ENCODE results near the gene CCDC15.

DNA sequence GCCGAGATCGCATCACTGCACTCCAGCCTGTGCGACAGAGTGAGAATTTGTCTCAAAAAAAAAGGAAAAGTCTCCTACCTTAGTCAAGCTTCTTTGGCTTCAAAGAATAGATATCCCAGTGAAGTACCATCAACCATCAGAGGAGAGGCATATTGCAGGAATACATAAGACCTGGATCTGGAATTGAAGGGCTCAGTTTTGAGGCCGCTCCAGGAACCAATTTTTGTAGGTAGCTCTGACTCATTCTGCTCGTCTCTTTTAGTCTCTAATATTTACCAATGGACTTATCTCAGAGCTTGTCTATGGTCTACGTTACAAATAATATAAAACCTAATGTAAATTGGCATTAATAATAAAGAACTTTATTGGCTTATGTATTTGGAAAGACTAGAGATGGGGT, 8.2 kb upstream of the CCDC15 start:
- TF ChIP-seq, protein P1, sequence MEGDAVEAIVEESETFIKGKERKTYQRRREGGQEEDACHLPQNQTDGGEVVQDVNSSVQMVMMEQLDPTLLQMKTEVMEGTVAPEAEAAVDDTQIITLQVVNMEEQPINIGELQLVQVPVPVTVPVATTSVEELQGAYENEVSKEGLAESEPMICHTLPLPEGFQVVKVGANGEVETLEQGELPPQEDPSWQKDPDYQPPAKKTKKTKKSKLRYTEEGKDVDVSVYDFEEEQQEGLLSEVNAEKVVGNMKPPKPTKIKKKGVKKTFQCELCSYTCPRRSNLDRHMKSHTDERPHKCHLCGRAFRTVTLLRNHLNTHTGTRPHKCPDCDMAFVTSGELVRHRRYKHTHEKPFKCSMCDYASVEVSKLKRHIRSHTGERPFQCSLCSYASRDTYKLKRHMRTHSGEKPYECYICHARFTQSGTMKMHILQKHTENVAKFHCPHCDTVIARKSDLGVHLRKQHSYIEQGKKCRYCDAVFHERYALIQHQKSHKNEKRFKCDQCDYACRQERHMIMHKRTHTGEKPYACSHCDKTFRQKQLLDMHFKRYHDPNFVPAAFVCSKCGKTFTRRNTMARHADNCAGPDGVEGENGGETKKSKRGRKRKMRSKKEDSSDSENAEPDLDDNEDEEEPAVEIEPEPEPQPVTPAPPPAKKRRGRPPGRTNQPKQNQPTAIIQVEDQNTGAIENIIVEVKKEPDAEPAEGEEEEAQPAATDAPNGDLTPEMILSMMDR (IDR thresholded peaks at IDR 0.05; ENCODE audit: low read depth, low read length): no peak
- TF ChIP-seq EZH2phosphoT487 (IDR thresholded peaks at IDR 0.05; ENCODE audit: low read depth): no peak
